ENCODE results near the gene MPG.

DNA sequence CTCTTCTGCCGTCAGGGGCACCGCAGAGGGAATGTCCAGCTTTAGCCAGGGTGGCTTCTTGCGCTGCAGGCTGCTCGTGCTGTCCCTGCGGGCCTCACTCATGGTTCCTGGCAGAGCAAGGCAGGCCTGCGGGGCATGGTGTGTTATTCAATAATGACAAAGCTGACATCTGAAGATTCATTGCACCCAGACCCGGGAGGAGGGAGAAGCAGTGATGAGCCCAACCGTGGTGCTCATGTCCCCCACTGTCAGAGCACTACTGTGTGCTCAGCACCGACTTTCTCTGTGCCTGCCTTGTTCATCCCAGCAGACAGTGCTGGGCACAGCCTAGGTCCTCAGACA is 13.1 kb upstream of the MPG start:
- no peak for TF ChIP-seq YY1 (IDR thresholded peaks at IDR 0.05; ENCODE audit: low read depth)
- TF ChIP-seq CEBPB (IDR thresholded peaks at IDR 0.05) = no peak
- TF ChIP-seq, protein P1, sequence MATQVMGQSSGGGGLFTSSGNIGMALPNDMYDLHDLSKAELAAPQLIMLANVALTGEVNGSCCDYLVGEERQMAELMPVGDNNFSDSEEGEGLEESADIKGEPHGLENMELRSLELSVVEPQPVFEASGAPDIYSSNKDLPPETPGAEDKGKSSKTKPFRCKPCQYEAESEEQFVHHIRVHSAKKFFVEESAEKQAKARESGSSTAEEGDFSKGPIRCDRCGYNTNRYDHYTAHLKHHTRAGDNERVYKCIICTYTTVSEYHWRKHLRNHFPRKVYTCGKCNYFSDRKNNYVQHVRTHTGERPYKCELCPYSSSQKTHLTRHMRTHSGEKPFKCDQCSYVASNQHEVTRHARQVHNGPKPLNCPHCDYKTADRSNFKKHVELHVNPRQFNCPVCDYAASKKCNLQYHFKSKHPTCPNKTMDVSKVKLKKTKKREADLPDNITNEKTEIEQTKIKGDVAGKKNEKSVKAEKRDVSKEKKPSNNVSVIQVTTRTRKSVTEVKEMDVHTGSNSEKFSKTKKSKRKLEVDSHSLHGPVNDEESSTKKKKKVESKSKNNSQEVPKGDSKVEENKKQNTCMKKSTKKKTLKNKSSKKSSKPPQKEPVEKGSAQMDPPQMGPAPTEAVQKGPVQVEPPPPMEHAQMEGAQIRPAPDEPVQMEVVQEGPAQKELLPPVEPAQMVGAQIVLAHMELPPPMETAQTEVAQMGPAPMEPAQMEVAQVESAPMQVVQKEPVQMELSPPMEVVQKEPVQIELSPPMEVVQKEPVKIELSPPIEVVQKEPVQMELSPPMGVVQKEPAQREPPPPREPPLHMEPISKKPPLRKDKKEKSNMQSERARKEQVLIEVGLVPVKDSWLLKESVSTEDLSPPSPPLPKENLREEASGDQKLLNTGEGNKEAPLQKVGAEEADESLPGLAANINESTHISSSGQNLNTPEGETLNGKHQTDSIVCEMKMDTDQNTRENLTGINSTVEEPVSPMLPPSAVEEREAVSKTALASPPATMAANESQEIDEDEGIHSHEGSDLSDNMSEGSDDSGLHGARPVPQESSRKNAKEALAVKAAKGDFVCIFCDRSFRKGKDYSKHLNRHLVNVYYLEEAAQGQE (IDR thresholded peaks at IDR 0.05; ENCODE audit: low read depth) = no peak
- no peak for TF ChIP-seq TAF1 (IDR thresholded peaks at IDR 0.05; ENCODE audit: low read depth)
- TF ChIP-seq EP300 (IDR thresholded peaks at IDR 0.05; ENCODE audit: borderline replicate concordance) = no peak
- TF ChIP-seq, protein P2, sequence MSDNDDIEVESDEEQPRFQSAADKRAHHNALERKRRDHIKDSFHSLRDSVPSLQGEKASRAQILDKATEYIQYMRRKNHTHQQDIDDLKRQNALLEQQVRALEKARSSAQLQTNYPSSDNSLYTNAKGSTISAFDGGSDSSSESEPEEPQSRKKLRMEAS (IDR thresholded peaks at IDR 0.05) = no peak
- no peak for TF ChIP-seq TEAD4 (IDR thresholded peaks at IDR 0.05)
- TF ChIP-seq RAD21 (IDR thresholded peaks at IDR 0.05; ENCODE audit: low read depth) = no peak
- TF ChIP-seq, protein P3, sequence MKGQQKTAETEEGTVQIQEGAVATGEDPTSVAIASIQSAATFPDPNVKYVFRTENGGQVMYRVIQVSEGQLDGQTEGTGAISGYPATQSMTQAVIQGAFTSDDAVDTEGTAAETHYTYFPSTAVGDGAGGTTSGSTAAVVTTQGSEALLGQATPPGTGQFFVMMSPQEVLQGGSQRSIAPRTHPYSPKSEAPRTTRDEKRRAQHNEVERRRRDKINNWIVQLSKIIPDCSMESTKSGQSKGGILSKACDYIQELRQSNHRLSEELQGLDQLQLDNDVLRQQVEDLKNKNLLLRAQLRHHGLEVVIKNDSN (IDR thresholded peaks at IDR 0.05) = no peak
- TF ChIP-seq CREB1 (IDR thresholded peaks at IDR 0.05; ENCODE audit: low read depth) = no peak
- TF ChIP-seq ZBTB7A (IDR thresholded peaks at IDR 0.05; ENCODE audit: low read depth) = no peak
- TF ChIP-seq TCF12 (IDR thresholded peaks at IDR 0.05; ENCODE audit: low read depth) = no peak
- TF ChIP-seq NFIC (IDR thresholded peaks at IDR 0.05) = no peak

All from Ishikawa (cell line).